Stimulated activated CD8-positive, alpha-beta memory T cell treated with anti-CD3 and anti-CD28 coated beads, Interleukin-7, amount 100 ng/mL, for 48 hours (primary cell): ENCODE measurements around the gene TMEM179.
"Not testable (repeated sequence)": the region's sequence is repeated elsewhere in the genome, so short reads cannot be mapped to it uniquely, and the experiment has no call there.

Experiments
- DNase-seq, 2 donors: peaks; one replicate each; pipeline ENCODE4 v3.0.0-alpha.2; 2020; ENCODE audit warnings: low read depth in 1 of 2; ENCODE audit errors: extremely low read depth in 1 of 2

The TMEM179 gene

DNA sequence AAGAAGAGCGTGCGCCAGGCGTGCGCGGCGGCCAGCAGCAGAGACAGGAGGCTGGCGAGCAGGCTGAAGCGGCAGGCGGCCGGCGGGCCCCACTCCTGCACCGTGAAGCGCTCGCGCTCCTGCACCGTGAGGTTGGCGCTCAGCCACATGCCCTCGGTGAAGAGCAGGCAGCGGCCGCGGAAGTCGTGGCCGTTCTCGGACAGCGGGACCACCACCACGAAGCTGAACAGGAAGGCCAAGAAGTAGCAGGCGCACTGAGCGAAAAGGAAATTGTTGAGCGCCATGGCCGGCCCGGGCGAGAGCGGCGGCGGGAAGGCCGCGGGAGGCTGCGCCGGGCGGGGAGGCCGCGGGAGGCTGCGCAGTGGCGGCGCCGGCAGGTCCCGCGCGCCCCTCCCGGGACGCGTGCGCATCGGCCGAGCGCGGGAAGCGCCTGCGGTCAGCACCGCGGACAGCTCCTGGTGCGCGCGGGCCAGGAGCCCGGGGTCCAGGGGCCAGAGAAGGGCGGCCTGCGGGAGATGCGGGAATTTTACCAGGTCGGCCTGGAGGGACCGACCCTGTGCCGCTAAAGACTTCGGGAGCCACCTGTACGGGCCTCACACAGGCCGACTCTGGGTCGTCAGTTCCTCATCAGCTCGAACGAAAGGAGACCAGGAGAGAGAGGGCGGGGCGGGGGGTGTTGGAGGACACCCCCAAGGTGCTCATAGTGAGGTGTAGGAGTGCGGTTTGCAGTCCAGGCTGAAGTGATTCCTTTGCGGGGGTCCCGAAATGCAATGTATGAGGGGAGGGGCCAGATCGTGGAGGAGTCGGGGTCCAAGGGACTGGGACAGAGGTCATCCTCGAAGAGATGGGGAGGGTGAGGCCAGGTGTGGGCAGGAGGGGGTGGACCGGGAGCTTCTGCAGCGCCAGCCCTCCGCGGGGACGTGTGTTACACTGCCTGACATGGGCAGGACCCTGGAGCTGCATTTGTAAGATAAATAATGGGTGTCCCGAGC is at the start of gene TMEM179:
Gene TMEM179 (minus strand): TSS at position 315 of the 992 bp plus-strand sequence. CDS start 31 bp downstream, at position 284.
- no peak for DNase-seq

GRCh38 chr14:104654119-104654518 is 49.5 kb upstream of the TMEM179 start:
- no peak for DNase-seq

DNA sequence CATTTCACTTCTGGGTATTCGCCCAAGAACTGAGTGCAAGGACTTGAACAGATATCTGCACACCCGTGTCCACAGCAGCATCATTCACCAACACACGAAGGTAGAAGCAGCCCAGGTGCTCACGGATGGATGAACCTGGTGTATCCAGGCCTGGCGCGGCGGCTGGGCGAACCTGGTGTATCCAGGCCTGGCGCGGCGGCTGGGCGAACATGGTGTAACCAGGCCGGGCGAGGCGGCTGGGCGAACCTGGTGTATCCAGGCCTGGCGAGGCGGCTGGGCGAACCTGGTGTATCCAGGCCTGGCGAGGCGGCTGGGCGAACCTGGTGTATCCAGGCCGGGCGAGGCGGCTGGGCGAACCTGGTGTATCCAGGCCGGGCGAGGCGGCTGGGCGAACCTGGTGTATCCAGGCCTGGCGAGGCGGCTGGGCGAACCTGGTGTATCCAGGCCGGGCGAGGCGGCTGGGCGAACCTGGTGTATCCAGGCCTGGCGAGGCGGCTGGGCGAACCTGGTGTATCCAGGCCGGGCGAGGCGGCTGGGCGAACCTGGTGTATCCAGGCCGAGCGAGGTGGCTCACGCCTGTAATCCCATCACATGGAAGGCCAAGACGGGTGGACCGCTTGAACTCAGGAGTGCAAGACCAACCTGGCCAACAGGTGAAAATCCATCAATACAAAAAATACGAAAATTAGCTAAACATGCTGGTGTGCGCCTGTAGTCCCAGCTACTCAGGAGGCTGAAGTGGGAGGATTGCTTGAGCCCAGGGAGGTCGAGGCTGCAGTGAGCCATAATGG is 48.8 kb upstream of the TMEM179 start:
- DNase-seq, result not testable (repeated sequence)

DNA sequence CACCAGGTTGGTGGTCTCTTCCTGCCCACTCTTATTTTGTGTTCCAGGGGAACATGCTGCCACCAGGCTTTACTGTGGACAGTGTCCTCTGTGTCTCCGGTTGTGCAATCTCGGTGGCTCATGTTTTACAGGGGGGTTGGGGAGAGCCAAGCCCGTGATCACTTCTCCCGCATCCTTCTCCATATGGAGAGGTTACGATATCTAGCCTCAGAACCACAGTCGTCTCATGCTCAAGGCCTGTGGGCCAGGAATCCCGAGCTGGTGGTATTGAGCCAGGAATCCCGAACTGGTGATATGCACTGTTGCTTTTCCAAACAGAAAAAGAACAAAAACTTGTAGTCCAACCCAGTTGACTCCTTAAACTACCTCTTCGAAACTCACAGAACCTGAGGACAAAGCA is 47.8 kb upstream of the TMEM179 start:
- no peak for DNase-seq

GRCh38 chr14:104651876-104652260 is 47.3 kb upstream of the TMEM179 start:
- no peak for DNase-seq

DNA sequence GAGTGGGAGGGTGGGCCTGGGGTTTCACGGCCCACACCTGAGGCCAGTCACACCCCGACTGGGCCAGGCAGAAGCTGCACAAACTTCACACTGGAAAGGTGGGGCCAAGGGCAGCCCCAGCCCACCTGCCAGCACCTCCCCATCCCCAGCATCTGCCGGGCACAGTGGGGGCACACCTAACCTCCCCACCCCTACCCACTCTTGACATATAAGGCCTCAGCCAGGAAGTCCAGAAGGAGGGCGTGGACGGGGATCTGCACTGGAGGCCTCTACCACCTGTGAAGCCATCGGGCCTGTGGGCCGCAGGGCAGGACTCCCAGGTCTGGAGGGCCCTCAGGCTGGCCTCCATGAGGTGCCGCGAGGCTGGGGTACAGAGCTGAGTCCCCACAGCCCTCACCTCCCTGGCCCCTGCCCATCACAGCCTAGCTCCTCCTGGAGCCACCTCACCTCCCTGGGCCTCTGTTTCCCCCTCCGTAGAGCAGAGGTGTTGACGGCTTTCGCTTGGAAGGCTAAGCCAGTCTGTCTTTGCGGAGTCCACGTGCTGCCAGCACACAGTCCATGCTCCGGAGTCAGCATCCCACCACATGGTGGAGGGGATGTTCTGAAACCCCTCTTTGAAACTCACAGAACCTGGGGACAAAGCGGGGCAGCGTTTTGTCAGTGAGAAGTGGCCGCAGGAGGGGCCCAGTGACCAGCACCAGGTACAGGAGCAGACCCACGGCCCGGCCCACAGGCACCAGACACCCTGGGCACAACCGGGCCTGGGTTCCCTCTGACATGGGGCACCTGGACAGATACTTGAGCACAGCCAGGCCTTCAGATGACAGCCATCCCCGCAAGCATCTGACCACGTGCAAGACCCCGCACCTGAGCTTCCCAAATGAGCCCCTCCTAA is 46.7 kb upstream of the TMEM179 start:
- no peak for DNase-seq

DNA sequence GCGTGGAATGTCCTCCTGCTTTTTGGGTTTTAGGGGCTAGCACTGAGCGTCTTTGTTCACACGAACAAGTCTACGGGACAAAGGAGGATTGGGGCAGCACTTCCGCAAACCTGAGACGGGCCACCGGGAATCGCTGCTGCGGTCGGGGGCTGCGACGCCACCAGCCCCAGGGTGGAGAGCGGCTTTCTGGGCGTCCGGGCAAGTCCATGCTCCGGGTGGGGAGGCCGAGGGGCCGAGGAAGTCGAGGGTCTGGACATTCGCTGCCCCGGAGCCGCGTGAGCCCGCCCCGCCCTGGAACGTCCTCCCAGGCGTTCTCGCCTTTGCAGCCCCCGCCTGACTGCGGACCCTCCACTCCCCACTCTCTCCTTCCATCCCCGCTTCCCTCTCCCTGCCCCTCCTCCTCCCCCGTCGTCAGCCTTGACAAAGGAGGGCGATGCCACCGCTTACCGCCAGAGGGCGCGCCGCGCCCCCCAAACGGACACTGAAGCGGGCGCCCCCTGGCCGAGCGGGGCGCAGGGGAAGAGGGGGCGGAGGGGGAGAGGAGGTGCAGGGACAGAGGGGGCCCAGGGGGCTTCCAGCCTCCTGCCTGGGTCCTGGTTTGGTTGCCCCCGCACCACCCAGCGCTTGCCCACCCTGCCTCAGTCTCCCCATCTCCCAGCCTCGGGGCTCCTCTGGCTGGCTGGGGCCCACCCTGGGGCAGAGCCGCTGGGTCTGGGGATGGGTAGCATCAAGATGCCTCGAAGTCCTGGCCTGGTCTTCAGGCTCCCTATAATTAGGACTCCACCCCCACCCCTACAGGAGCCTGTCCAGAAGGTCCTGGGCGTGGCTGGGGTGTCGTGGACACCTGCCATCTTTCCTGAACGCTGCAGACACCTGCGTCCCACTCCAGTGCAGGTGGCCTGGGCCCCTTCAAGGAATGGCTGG is 45.7 kb upstream of the TMEM179 start:
- peak; percentile 33 to 43 for DNase-seq

DNA sequence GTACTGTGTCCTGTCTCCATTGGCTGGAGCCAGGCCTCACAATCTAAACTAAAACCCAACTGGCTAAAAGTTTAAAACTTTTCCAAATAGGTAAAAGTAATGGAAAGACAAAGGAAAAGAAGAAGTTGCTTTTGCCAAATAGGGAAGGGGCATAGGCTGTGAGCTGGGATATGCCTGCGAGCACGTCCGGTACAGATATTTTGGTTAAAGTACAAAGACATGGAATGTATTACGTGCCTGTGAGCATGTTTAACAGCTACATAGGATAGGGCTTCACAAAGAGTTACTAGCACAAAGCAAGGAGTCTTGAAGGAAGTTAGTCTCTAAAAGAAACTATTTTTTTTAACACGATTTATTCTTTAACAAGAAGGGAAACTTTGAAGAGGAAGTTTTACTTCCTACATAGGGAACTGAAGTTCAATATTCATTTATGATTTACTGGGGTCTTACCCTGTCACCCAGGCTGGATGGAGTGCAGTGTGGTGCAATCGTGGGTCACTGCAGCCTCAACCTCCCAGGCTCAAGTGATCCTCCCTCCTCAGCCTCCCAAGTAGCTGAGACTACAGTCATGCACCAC is 43.0 kb upstream of the TMEM179 start:
- no peak for DNase-seq

DNA sequence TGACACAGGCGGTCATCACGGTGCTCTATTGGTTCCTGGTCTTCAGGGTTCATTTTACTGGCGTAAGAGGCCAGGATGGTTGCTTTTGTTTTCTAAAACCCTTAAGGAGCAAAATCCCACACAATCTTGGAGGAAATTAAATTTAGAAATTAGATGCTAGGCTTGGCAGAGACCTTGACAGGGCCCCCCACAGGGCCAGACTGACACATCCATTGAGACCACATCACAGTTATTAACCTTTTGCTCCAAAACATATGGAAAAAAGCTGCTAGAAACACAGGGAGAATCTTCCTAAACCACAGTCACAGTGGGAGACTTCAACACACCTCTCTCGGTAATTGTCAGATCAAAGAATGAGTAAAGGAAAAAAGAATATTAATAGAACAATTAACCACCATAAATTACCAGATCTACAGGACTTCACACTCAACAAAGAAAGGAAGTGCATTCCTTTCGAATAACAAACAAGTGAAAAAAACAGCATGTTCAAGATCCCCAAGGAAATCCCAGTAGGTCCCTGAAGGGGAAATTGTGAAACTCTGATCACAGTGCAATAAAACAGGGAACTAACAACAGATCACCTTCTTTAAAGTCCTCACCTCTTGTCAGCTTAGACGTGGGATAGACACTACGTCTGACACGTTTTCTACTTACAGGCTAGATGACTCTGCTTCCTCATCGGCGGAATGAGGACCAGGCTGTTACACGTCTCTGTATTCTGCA is 40.2 kb upstream of the TMEM179 start:
- DNase-seq, result no peak

DNA sequence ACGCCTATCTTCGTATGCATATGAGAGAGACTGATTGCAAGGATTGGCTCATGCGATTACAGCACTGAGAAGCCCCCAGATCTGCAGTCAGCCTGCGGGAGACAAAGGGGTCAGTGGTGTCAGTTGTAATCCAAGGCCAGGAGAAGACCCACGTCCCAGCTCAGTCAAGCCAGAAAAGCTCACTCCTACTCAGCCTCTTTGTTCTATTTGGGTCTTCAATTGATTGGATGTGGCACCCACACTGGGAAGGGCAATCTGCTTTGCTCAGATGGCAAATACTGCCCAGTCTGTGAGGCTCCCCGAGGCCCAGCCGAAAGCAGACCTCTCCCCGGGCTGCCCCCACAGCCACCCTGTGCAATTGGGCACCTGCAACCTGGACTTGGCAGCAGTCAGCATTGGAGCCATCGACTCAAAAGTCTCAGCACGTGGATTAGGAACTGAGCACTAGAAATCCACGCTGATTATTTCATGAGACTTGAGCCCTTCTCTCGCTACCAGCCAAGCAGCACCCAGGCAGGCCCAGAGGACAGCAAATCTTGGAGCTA is 39.6 kb upstream of the TMEM179 start:
- no peak for DNase-seq

DNA sequence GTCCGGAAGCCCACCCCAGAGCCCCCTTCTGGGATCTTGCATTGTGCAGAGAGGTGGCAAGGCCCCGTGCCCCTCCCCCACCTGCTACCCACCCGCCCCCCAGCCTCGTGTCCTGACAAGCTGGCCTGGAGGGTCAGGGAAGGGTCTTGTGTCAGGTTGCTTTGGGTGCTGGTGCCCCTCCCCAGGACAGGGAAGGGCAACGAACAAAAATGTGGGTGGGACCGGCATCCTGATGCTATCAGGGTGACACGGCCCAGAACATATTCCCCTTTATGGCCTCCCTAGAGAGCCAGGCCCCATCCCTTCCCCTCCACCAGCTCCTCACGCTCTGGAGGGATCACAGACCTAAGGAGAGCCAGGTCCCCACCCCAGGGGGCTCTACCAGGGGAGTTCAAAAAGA is 38.7 kb upstream of the TMEM179 start:
- DNase-seq, result no peak

DNA sequence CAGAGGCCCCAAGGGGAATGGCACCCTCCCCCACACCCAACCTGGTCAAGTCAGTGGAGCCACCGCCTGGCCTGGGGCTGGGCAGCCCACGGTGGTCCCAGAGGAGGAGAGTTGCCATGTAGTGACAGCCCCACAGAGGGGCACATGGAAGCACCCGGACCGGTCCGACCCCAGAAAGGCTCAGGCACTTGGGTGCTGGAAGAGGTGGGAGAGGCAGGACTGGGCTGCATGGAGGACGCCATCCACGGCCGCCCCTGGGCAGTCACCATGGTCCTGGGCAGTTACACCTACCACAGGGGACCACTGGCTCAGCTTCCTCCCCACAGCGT is 37.9 kb upstream of the TMEM179 start:
- no peak for DNase-seq

- DNase-seq, result no peak
Measured at GRCh38 chr14:104641753-104642539, 37.4 kb upstream of the TMEM179 start.

DNA sequence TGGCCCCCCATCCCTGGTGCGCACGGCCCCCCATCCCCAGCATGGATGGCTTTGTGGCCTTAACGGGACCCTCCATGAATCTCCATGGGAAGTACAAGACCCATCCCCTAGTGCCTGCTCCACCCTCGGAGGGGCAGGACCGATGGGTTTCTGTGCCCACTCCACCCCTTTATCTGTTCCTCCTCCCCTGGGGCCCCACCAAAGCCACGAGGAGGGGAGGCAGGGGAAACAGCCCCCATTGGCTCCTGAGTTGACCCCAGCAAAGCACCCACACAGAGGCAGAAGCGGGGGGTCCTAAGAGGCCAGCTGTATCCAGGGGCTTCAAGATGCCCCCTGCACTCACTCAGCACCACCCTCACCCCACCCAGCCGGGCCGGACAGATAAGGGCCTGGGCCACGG is 36.1 kb upstream of the TMEM179 start:
- no peak for DNase-seq

DNA sequence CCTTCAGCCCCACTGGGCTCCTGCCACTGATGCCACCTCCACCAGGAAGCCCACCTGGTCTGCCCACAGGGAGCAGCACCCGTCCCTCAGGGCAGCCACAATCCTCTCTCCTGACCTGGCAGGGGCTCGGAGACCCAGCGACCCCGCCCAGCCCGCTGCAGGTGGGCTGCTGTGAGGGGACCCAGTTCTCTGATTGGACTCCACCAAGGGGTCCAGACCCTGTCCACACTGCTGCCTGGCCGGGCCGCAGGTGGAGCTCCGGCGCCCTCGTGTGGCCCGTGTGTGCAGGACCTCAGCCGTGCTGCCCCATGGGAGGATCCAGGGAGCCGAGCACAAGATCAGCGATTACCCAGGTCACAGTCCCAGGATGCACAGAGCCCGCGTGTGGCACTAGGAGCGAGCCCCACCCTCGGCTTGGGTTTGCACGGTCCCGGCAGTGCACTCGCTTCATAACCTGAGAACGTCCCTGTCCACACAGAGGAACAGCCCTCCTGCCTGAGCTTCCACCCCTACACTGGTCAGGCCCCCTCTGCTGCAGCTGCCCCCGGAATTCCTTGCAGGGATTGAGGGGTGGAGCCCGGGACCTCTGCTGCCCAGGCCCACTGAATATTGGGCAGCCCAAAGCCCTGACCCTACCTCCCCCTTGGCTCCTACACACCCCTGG is 35.4 kb upstream of the TMEM179 start:
- peak in 1 of 2 donors; percentile 21 for DNase-seq

DNA sequence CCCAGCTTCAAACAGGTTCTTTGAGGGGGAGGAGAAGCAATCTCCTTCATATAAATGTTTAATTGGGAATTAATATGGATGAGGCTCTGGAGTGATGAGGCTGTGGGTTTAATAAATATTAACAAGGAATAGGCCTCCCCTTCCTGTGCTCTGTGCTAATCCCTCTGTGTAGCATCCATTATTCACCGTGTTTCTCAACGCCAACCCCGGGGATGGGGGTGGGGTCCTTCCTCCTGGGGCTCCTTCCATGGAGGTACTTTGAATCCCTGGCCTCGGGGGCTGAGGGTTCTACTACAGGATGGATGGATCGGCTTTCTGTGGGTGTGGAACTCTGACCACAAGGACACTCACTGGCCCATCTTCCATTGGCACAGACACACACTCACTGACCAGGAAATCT is 34.9 kb upstream of the TMEM179 start:
- no peak for DNase-seq

GRCh38 chr14:104638927-104639450 is 34.4 kb upstream of the TMEM179 start:
- no peak for DNase-seq
